HG03565 (cell line): ENCODE measurements around the gene SRCAP.

Experiments used
- ATAC-seq: cut with Tn5 transposase; IDR thresholded peaks from one replicate; pipeline ENCODE4 v1.9.1; 2021; ENCODE audit warnings: mild to moderate bottlenecking, moderate library complexity; ENCODE audit not compliant: unreplicated experiment

The SRCAP gene

GRCh38 chr16:30769379-30770089 is 70.6 kb downstream of the SRCAP start:
- no peak for ATAC-seq

- ATAC-seq: no peak
These were observed 72.8 kb downstream of the SRCAP start for GRCh38 chr16:30771726-30772125.

DNA sequence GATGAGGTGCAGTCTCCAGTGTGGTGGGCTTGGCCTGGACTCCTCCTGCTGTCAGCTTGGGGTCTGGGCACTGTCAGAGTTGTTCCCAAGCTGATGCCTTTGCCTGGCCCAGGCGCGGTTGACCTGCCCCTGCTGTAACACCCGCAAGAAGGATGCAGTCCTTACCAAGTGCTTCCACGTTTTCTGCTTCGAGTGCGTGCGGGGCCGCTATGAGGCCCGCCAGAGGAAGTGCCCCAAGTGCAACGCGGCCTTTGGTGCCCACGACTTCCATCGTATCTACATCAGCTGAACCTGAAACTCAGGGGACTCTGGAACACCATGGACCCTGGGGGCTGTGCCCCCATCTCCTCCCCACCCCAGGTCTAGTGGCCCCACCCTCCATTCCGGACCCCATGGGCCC is 74.9 kb downstream of the SRCAP start:
- ATAC-seq: no peak

- no peak for ATAC-seq
These were observed 75.6 kb downstream of the SRCAP start for GRCh38 chr16:30774367-30775130.

- no peak for ATAC-seq
These were observed 76.1 kb downstream of the SRCAP start for GRCh38 chr16:30775131-30775391.

- no peak for ATAC-seq
These were observed 76.6 kb downstream of the SRCAP start for GRCh38 chr16:30775392-30776188.

GRCh38 chr16:30777591-30778297 is 78.8 kb downstream of the SRCAP start:
- ATAC-seq: no peak

DNA sequence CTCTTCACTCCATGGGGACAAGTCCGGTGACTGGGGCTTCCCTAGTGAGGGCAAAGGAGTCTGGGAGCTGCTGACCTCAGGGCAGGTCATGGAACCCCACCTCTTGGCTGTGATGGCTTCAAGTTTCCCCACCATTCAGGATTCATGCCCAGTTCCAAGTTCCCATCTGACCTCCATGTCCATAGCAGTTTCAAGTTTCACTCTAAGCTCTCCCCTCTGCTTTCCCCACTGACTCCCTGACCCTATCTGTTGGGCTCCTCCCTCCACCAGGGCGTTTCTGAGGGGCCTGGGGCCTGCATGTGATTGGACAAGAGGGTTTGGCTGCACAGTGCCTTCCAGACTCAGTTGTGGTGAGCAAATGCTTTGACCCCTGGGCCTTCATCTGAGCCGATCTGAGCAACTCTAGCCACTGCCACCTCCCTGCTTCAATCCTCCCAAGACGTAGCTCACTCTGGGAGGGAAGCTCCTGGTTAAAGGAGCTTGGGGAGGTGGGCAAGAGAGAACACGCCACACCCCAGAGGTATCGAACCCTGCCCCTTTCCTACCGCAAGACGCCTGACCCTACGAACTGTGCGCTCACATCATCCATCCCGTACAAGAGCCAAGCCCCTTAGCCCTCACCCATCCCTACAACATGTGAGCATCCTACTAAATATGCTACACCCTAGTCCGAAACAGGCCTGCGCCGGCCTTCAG is 79.7 kb downstream of the SRCAP start:
- no peak for ATAC-seq

DNA sequence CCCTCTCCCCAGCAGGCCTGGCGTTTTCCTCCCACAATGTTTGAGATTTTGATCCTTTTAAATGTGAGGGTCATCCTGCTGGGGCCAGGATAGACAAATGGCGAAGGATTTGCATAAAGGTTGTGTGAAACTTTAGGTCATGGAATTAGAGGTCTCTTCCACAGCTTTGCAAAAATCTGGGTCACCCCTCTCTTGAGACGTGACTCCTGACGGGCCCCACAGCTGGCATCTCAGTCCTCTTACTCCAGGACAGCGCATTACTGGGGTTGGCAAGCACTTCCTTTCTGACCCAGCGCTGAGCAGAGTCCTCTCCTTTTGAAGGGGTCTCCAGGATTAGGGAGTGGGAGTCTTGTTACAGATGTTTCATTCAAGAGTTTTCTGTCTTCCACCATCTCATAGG is 80.6 kb downstream of the SRCAP start:
- ATAC-seq: no peak

- ATAC-seq: no peak
These were observed 81.0 kb downstream of the SRCAP start for GRCh38 chr16:30780021-30780420.

GRCh38 chr16:30780549-30780948 is 81.6 kb downstream of the SRCAP start:
- ATAC-seq: no peak

DNA sequence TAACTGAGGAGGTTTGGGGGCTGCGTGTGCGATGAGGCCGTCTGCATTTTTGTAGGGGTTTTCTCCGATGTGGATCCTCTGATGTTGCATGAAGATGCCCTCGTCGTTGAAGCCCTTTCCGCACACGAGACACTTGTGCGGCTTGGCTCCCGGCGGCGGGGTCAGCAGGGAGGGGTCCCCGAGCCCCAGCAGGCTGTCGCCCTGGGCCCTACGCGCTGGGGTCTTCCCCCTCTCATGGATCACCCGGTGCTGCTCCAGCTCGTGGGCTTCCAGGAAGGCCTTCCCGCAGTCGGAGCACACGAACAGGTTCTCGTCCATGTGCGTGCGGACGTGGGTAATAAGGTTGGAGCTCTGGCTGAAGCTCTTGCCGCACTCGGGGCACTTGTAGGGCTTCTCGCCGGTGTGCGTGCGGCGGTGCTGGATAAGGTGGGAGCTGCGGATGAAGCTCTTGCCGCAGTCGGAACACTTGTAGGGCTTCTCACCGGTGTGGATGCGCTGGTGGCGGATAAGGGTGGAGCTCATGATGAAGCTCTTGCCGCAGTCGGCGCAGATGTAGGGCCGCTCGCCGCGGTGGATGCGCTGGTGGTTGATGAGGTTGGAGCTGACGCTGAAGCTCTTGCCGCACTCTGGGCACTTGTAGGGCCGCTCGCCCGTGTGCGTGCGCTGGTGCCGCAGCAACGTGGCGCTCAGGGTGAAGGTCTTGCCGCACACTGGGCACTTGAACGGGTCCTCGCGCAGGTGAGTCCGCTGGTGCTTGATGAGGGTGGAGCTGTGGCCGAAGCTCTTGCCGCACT is 83.7 kb downstream of the SRCAP start:
- no peak for ATAC-seq

DNA sequence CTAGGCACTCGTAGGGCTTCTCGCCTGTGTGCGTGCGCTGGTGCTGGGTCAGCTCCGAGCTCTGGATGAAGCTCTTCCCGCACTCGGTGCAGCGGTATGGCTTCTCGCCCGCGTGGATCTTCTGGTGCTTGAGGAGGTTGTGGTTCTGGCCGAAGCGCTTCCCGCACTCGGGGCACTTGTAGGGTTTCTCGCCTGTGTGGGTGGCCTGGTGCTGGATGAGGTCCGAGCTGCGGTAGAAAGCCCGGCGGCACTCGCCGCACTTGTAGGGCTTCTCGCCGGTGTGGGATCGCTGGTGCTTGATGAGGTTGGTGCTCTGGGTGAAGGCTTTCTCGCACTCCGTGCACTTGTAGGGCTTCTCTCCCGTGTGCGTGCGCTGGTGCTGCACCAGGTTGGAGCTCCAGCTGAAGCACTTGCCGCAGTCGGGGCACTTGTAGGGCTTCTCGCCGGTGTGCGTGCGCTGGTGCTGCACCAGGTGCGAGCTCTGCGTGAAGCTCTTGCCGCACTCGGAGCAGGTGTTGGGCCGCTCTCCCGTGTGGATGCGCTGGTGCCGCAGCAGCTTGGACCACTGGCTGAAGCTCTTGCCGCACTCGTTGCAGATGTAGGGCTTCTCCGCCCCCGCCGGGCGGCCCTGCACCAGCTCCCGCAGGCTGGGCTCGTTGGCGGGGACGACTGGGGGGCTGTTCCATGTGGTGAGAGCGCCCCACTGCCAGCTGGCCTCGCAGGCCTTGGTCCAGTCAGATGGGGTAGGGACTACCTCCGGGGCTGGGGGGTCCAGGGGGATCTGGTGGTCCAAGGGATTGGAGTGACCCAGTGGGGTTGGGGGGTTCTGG is 84.5 kb downstream of the SRCAP start:
- ATAC-seq: no peak

- no peak for ATAC-seq
These were observed 85.2 kb downstream of the SRCAP start for GRCh38 chr16:30784215-30784614.

GRCh38 chr16:30785126-30786106 is 86.4 kb downstream of the SRCAP start:
- no peak for ATAC-seq

DNA sequence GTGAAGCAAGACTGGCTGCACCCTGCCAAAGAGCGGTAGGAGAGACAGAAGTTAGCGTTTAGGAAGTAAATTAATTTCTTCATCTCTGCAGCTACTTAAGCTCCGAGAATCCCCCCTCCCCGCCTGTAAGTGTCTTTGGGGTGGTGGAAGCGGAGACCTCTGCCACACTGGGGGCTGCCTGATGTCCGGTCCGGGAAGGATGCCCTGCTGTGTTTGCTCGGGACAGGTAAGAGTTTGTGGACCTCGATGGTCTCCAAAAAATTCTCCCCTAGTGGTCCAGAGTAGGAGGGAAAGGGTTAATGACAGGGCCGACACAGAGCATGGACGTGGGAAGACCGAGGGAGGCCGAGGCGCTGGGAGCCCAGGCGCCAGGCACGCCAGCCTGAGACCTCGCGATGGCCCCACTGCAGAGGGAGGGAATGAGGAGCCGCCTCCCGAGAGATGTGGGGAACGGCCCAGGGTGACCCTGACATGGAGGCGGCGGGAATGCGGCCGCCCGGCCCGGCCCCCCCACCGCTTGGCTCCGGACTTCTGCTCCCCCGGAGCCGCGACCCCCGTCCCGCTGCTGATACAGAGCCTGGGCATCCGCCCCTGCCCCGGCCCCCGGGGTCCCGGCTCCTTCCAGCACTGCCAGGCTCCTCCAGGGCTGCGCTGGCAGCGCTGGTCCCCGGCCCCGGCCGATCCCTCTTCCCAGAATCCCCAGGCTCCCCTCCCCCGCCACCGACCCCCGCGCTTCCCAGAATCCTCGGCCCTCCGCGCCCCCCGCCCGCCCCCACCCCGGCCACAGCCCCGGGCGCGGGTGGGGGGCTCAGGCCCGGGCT is 87.4 kb downstream of the SRCAP start:
- no peak for ATAC-seq
